ENCODE measurements around the gene TTC33. TPM values are rescaled to one million over a fixed set of nuclear protein-coding genes. Genes with fewer than 3 reads are reported as not detected.

Gene TTC33
- total RNA-seq, 1 donor from 2014 or later: 52.5 TPM

- no peak overlapping the region for H3K9ac ChIP-seq
- H3K27ac ChIP-seq: no peak overlapping the region
- H3K36me3 Mint-ChIP-seq: no peaks in the 10 kb centered on the region
- no peak overlapping the region for H3K4me3 ChIP-seq
- H3K27me3 ChIP-seq: no peaks in the 10 kb centered on the region
- DNase-seq (ENCODE audit: low spot score): no peak
- H2AFZ ChIP-seq (replicated peaks): no peak overlapping the region
- no peaks in the 10 kb centered on the region for H3K36me3 ChIP-seq
- no peaks in the 10 kb centered on the region for H4K20me1 ChIP-seq (ENCODE audit: low read depth)
- H3K27ac Mint-ChIP-seq: no peak overlapping the region
- no peaks in the 10 kb centered on the region for H3K9me3 Mint-ChIP-seq
- no peaks in the 10 kb centered on the region for H3K27me3 Mint-ChIP-seq (ENCODE audit: insufficient read depth, low read depth)
- peaks cover 6% of the 10 kb centered on the region for H3K4me1 Mint-ChIP-seq
- H3K79me2 ChIP-seq (ENCODE audit: low read depth): no peaks in the 10 kb centered on the region
- H3F3A ChIP-seq (ENCODE audit: low read depth): no peaks in the 10 kb centered on the region
- H3K4me2 ChIP-seq: no peak overlapping the region
- peaks cover 8% of the 10 kb centered on the region for H3K4me1 ChIP-seq
- TF ChIP-seq EZH2 (IDR thresholded peaks at IDR 0.05) (no peak), EZH2phosphoT487 (IDR thresholded peaks at IDR 0.05) (no peak)
- TF ChIP-seq, protein P1, sequence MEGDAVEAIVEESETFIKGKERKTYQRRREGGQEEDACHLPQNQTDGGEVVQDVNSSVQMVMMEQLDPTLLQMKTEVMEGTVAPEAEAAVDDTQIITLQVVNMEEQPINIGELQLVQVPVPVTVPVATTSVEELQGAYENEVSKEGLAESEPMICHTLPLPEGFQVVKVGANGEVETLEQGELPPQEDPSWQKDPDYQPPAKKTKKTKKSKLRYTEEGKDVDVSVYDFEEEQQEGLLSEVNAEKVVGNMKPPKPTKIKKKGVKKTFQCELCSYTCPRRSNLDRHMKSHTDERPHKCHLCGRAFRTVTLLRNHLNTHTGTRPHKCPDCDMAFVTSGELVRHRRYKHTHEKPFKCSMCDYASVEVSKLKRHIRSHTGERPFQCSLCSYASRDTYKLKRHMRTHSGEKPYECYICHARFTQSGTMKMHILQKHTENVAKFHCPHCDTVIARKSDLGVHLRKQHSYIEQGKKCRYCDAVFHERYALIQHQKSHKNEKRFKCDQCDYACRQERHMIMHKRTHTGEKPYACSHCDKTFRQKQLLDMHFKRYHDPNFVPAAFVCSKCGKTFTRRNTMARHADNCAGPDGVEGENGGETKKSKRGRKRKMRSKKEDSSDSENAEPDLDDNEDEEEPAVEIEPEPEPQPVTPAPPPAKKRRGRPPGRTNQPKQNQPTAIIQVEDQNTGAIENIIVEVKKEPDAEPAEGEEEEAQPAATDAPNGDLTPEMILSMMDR (IDR thresholded peaks at IDR 0.05): no peak
- H3K4me3 Mint-ChIP-seq: no peak overlapping the region
- no peaks in the 10 kb centered on the region for H3K9me3 ChIP-seq (ENCODE audit: low read depth)
Observed at GRCh38 chr5:40619421-40619820, 136.3 kb downstream of the TTC33 start.

GRCh38 chr5:40618926-40619325, 136.8 kb downstream of the TTC33 start:
- H3K4me3 ChIP-seq: no peak overlapping the region
- H3K4me2 ChIP-seq: no peak overlapping the region
- no peaks in the 10 kb centered on the region for H3F3A ChIP-seq (ENCODE audit: low read depth)
- H3K4me1 Mint-ChIP-seq: peaks cover 6% of the 10 kb centered on the region
- H3K27ac ChIP-seq: no peak overlapping the region
- no peaks in the 10 kb centered on the region for H3K79me2 ChIP-seq (ENCODE audit: low read depth)
- H3K27ac Mint-ChIP-seq: no peak overlapping the region
- no peaks in the 10 kb centered on the region for H3K27me3 ChIP-seq
- H3K9ac ChIP-seq: no peak overlapping the region
- no peaks in the 10 kb centered on the region for H3K9me3 ChIP-seq (ENCODE audit: low read depth)
- H3K27me3 Mint-ChIP-seq (ENCODE audit: insufficient read depth, low read depth): no peaks in the 10 kb centered on the region
- no peak overlapping the region for H2AFZ ChIP-seq (replicated peaks)
- H3K4me1 ChIP-seq: peaks cover 8% of the 10 kb centered on the region
- no peak for DNase-seq (ENCODE audit: low spot score)
- no peaks in the 10 kb centered on the region for H3K36me3 Mint-ChIP-seq
- H3K4me3 Mint-ChIP-seq: no peak overlapping the region
- H3K9me3 Mint-ChIP-seq: no peaks in the 10 kb centered on the region
- H3K36me3 ChIP-seq: no peaks in the 10 kb centered on the region
- H4K20me1 ChIP-seq (ENCODE audit: low read depth): no peaks in the 10 kb centered on the region
- TF ChIP-seq EZH2 (IDR thresholded peaks at IDR 0.05) (no peak), EZH2phosphoT487 (IDR thresholded peaks at IDR 0.05) (no peak)
- TF ChIP-seq, protein P1 (IDR thresholded peaks at IDR 0.05): no peak

GRCh38 chr5:40616781-40617180, 139.0 kb downstream of the TTC33 start:
- H3K4me2 ChIP-seq: no peak overlapping the region
- no peak overlapping the region for H3K4me3 ChIP-seq
- H3K27me3 Mint-ChIP-seq (ENCODE audit: insufficient read depth, low read depth): no peaks in the 10 kb centered on the region
- DNase-seq (ENCODE audit: low spot score): no peak
- TF ChIP-seq, protein P1 (IDR thresholded peaks at IDR 0.05): no peak
- no peak for TF ChIP-seq EZH2phosphoT487 (IDR thresholded peaks at IDR 0.05)
- no peak for TF ChIP-seq EZH2 (IDR thresholded peaks at IDR 0.05)
- H3K9me3 Mint-ChIP-seq: no peaks in the 10 kb centered on the region
- no peaks in the 10 kb centered on the region for H3K9me3 ChIP-seq (ENCODE audit: low read depth)
- H3K36me3 ChIP-seq: no peaks in the 10 kb centered on the region
- H3K4me1 ChIP-seq: no peaks in the 10 kb centered on the region
- no peak overlapping the region for H3K27ac ChIP-seq
- H3K4me3 Mint-ChIP-seq: no peak overlapping the region
- no peak overlapping the region for H3K27ac Mint-ChIP-seq
- no peak overlapping the region for H2AFZ ChIP-seq (replicated peaks)
- H3F3A ChIP-seq (ENCODE audit: low read depth): no peaks in the 10 kb centered on the region
- no peak overlapping the region for H3K9ac ChIP-seq
- H3K36me3 Mint-ChIP-seq: no peaks in the 10 kb centered on the region
- H3K79me2 ChIP-seq (ENCODE audit: low read depth): no peaks in the 10 kb centered on the region
- no peaks in the 10 kb centered on the region for H3K27me3 ChIP-seq
- peaks cover 6% of the 10 kb centered on the region for H3K4me1 Mint-ChIP-seq
- H4K20me1 ChIP-seq (ENCODE audit: low read depth): no peaks in the 10 kb centered on the region
